Ovary (tissue), 9 donors: ENCODE measurements around the gene KLHL22. TPM values are rescaled to one million over a fixed set of nuclear protein-coding genes. Genes with fewer than 3 reads are reported as not detected.
A peak's percentile ranks its signal among the peaks of the same experiment; 100 is the strongest.

ENCODE experiments used
- DNase-seq, 5 donors: peaks; one replicate each; pipeline ENCODE4 v3.0.0-alpha.2; 2019 to 2020
- H3K27ac ChIP-seq, 2 donors: fragments of 200-600 bp; one replicate each; pipeline versions ENCODE4 v1.5.1 to v1.8.0; 2019 to 2022
- H3K27me3 ChIP-seq: fragments of 200-600 bp; one replicate; pipeline ENCODE4 v1.8.0; 2022
- H3K36me3 ChIP-seq: fragments of 200-600 bp; sonication (generic); one replicate; pipeline ENCODE4 v1.5.1; 2019
- H3K4me1 ChIP-seq: one replicate; pipeline ENCODE4 v1.8.1; 2013; ENCODE audit warnings: mild to moderate bottlenecking, moderate library complexity; ENCODE audit not compliant: insufficient read depth
- H3K4me3 ChIP-seq: fragments of 200-600 bp; sonication (generic); one replicate; pipeline ENCODE4 v1.5.1; 2017
- H3K9me3 ChIP-seq, 2 donors: fragments of 200-600 bp in 1 of 2; sonication (generic) in 1 of 2; one replicate each; pipeline versions ENCODE4 v1.5.1 to v1.8.1; 2013 to 2019; ENCODE audit warnings: mild to moderate bottlenecking in 1 of 2, moderate library complexity in 1 of 2
- EP300 ChIP-seq: sonication (generic); formaldehyde crosslinking; IDR thresholded peaks from one replicate; pipeline ENCODE4 v1.6.1; 2017; ENCODE audit warnings: antibody characterized with exemption
- POLR2A ChIP-seq: fragments of 450-650 bp; IDR thresholded peaks from one replicate; pipeline ENCODE4 v1.6.1; 2017; ENCODE audit warnings: antibody characterized with exemption, mild to moderate bottlenecking, moderate library complexity
- WGBS, 3 donors: extraction: QIAGEN DNeasy Blood & Tissue Kit in 1 of 3; methylation state at CpG; one replicate each; pipeline versions ENCODE4 v1.1.5 to v1.1.7; 2013 to 2017; 5-methylcytosine and 5-hydroxymethylcytosine counted together
- intact Hi-C, 4 donors: fragments of 100-400 bp; cut with DNase I; formaldehyde crosslinking; loops; one replicate each; pipeline versions ENCODE4 v1.11.0 to v1.15.1; 2022 to 2023
- polyA plus RNA-seq, 2 donors: library from polyadenylated mRNA; stranded (reverse); fragments of 200-250 nt in 1 of 2; fragments of 350-450 nt in 1 of 2; fragmentation: Illumina TruSeq in 1 of 2; extraction: RNeasy Lipid Tissue Mini Kit (QIAGEN cat#74804) in 1 of 2; gene quantifications; one replicate each; pipeline ENCODE4 v1.2.3, GENCODE V29; 2013 to 2014
- total RNA-seq, 7 donors: library from RNA; depleted of rRNA in 2 of 7; stranded (reverse); fragments of >200 nt in 2 of 7; fragmentation: NEBNext Ultra II Directional in 3 of 7; extraction: Animal tissue kit (Norgen Biotek cat#: 25700) in 3 of 7; gene quantifications; one replicate each; pipeline versions ENCODE4 v1.1.0 to v1.2.4, GENCODE V29; 2016 to 2023
- TF ChIP-seq, protein P1 (sequence below), 3 donors: fragments of 450-650 bp in 2 of 3; fragments of 200-600 bp in 1 of 3; IDR thresholded peaks; one replicate each; pipeline versions ENCODE4 v1.5.1 to v1.8.0; 2016 to 2022; ENCODE audit warnings: antibody characterized with exemption in 3 of 3, mild to moderate bottlenecking in 1 of 3
- donor health status: DM: no; HTN: no; CAD: no; lungs with moderate emphysema.
- donor health status: DM: no; HTN: no; CAD: no.
- donor health status: Bipolar disorder and iron deficiency.
- donor health status: DM: yes; HTN: yes; CAD: no.
- donor health status: DM: no; HTN: no; CAD: no.
- donor health status: DM: yes; HTN: yes; CAD: no.

KLHL22 gene
- total and polyA plus RNA-seq, 9 donors, result 24.6 to 42.9 (median 28.7) TPM

DNA sequence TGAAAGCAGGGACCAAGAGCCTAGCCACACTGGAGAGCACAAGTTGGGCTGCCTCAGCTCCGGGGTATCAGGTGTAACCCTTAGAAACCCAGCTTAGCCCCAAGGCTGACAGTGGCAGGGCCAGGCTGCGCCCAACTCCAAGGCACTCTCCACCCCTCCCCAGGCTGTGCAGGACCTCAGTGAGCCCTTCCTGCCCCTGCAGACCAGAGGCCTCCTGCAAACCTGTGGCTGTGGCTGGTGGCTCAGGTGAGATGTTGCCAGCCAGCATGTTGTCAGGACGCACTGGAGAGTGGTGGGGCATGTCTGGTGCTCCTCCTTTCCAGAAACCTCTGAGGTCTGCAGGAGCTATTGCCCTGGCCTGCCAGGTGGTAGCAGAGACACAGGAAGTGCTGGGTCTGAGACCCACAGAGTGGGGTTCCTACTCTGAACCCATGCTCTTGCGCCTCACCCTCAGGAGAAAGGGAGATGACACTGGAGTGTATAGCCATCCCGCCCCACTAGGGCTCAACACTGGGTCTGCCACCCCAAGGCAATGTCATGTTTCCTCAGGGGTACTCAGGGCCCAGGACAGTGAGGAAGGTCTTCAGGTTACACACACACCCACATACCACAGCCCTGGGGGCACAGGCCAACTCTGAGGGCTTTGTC is 55.5 kb downstream of the KLHL22 start:
- Histone ChIP-seq H3K36me3 (no peaks in the 10 kb centered on the region), H3K27ac (no peak overlapping the region), H3K27me3 (no peaks in the 10 kb centered on the region), H3K4me1 (peaks cover 15% of the 10 kb centered on the region), H3K4me3 (no peak overlapping the region), H3K9me3 (no peaks in the 10 kb centered on the region)
- intact Hi-C loops, result no loop called here
- 89 to 93% (median 89%) methylated on average over 4 to 5 of the region's 5 CpGs for WGBS, 3 donors
- TF ChIP-seq EP300 (no peak), POLR2A (no peak)
- TF ChIP-seq, protein P1, sequence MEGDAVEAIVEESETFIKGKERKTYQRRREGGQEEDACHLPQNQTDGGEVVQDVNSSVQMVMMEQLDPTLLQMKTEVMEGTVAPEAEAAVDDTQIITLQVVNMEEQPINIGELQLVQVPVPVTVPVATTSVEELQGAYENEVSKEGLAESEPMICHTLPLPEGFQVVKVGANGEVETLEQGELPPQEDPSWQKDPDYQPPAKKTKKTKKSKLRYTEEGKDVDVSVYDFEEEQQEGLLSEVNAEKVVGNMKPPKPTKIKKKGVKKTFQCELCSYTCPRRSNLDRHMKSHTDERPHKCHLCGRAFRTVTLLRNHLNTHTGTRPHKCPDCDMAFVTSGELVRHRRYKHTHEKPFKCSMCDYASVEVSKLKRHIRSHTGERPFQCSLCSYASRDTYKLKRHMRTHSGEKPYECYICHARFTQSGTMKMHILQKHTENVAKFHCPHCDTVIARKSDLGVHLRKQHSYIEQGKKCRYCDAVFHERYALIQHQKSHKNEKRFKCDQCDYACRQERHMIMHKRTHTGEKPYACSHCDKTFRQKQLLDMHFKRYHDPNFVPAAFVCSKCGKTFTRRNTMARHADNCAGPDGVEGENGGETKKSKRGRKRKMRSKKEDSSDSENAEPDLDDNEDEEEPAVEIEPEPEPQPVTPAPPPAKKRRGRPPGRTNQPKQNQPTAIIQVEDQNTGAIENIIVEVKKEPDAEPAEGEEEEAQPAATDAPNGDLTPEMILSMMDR (IDR thresholded peaks at IDR 0.05), result no peak
- DNase-seq, result peak in 1 of 5 donors; percentile 32

DNA sequence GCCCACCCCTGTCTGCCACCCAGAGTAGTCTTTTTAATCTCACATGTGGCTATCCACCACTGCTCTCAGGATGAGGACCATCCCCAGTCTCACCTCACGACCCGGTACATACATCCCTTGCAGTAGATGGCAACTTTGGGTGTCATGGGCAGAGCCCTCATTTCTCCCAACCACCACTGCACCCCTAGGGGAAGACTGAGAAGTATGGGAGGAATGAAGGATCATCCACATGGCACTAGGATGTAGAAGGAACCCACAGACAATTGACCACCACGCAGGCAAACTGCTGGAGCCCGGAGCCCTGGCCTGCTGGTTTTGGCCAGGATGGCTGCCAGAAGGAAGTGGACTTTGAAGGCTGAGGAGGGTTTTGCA is 56.1 kb downstream of the KLHL22 start:
- H3K4me1 ChIP-seq, result peaks cover 15% of the 10 kb centered on the region
- intact Hi-C loops, result no loop called here
- 81 to 89% (median 86%) methylated on average over 4 of the region's 4 CpGs for WGBS, 3 donors
- DNase-seq, result peak in 2 of 5 donors; percentile 15 to 31
- no peaks in the 10 kb centered on the region for H3K9me3 ChIP-seq
- no peak overlapping the region for H3K4me3 ChIP-seq
- no peak for TF ChIP-seq POLR2A
- TF ChIP-seq, protein P1 (IDR thresholded peaks at IDR 0.05), result no peak
- H3K36me3 ChIP-seq, result no peaks in the 10 kb centered on the region
- H3K27me3 ChIP-seq, result no peaks in the 10 kb centered on the region
- no peak overlapping the region for H3K27ac ChIP-seq

DNA sequence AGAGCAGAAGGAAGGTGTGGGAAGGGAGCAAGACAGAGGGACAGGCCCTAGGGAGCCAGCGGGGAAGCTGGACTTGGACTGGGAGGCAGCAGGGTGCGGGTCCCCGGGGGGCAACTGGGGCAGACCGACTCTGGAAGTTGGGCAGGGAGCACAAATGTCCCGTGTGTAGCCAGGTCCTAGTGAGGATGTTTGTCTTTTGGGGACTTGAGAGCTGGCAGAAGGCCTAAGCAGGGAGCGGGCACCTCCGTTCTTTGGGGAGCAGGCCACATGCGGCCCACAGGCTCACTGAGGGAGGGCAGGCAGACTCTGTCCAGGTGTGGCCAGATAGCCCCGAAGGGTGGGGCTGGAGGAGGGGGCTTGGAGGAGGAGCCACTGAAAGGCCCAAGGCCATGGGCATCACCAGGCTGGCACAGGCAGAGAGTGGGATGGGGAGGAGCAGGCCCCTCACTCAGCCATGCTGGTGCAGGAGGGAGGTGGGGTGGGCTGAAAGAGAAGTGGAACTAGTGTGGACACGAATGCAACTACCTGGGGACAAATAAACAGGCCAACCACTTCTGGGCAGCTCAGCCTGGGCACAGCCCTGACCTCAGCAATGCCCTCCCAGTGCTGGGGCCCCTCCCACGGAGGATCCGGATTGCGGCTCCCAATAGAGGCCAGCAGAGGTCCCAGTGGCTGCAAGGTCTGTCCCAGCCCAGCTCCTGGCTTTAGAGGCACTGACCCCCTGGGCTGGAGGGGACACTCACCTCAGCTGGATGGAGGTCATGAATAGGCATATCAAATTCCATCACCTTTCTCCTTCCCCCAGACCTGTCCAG is 56.7 kb downstream of the KLHL22 start:
- peak overlapping the region; percentile 81 for H3K4me3 ChIP-seq
- no peaks in the 10 kb centered on the region for H3K36me3 ChIP-seq
- H3K9me3 ChIP-seq, result no peaks in the 10 kb centered on the region
- peaks cover 15% of the 10 kb centered on the region for H3K4me1 ChIP-seq
- no peaks in the 10 kb centered on the region for H3K27me3 ChIP-seq
- DNase-seq, result peak in 4 of 5 donors; percentile 37 to 65 (median 48)
- TF ChIP-seq POLR2A (no peak), EP300 (no peak)
- TF ChIP-seq, protein P1 (IDR thresholded peaks at IDR 0.05), result no peak
- peak overlapping the region; percentile 91 to 93 for H3K27ac ChIP-seq
- WGBS, 3 donors, result 25 to 42% (median 32%) methylated on average over 13 of the region's 13 CpGs
- intact Hi-C loops, result no loop called here

DNA sequence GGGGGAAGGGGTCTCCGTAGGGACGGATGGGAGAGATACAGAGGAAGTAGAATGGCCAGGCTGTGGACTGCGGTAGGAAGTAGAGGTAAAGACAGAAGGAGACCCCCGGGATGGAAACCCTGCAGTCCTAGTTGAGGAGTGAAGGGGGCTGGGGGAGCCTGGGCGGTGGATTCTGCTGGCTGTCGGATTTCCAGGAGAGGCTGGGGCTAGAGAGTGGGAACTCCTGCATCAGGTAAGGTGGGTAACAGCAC is 57.2 kb downstream of the KLHL22 start:
- H3K9me3 ChIP-seq, result no peaks in the 10 kb centered on the region
- intact Hi-C loops, result no loop called here
- no peaks in the 10 kb centered on the region for H3K27me3 ChIP-seq
- peak overlapping the region; percentile 91 to 93 for H3K27ac ChIP-seq
- no peaks in the 10 kb centered on the region for H3K36me3 ChIP-seq
- H3K4me3 ChIP-seq, result peak overlapping the region; percentile 81
- 8 to 11% (median 9%) methylated on average over 6 of the region's 6 CpGs for WGBS, 3 donors
- no peak for DNase-seq
- H3K4me1 ChIP-seq, result peaks cover 15% of the 10 kb centered on the region
- TF ChIP-seq POLR2A (no peak), EP300 (no peak)
- TF ChIP-seq, protein P1 (IDR thresholded peaks at IDR 0.05), result no peak
